Measurements from ENCODE around the gene CFAP299. TPM values are rescaled to one million over a fixed set of nuclear protein-coding genes. Genes with fewer than 3 reads are reported as not detected.

Gene CFAP299
- polyA plus RNA-seq, 2 of the 4 experiments (the other 2 are of a cell fraction) = not detected

DNA sequence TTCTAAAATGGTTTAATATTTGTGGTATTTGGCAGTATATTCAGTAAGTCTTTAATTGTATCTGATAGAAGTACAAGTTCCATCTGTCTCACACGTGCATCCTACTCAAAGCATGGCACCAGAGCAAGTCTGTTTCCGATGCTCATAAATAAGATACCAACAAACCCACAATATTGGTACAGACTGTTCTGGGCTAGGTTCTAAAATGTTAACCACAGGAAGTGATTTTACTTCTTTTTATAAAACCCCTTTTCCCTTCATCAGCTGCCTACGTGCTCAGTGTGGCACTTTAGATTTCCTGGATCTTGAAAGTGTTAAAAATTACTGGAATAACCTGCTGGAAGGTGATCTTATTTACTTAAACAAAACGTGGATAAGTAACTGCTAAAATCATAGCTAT, 165.1 kb downstream of the CFAP299 start:
- DNase-seq (ENCODE audit: low read depth in 1 of 2, low spot score in 1 of 2) (no peak), ATAC-seq (no peak), FAIRE-seq (no peak)
- WGBS (ENCODE audit: missing lambda C conversion rate) = 24% methylated on average over 4 of the region's 4 CpGs
- H3K4me1 ChIP-seq = no peaks in the 10 kb centered on the region
- H3K27ac ChIP-seq = no peak overlapping the region
- no peak overlapping the region for H3K4me2 ChIP-seq
- TF ChIP-seq FOSB (CRISPR knock-in tag; IDR thresholded peaks at IDR 0.05) (no peak), ZSCAN20 (CRISPR knock-in tag; IDR thresholded peaks at IDR 0.05) (no peak)
- ChIA-PET POLR2A (no interaction called here), CTCF (no interaction called here)
- H3K4me3 ChIP-seq = no peak overlapping the region
- no peaks in the 10 kb centered on the region for H3K9me3 ChIP-seq

DNA sequence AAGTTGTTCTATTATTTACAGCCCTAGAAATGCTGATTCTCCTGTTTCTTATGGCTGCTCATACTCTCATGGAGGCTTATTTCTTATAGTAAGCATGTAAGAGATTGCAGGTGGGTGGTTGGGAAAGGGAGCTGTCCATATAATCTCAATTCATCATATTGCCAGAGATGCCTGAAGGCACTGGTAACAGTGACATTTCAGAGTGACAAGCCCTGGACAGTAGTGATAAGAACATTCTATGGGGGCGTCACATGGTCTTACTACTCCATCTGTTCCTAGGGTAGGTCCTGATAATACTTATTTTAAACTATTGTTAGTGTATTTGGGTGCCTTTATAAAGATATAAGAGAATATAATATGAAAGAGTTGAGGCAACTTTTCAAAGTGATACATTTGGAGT, 171.5 kb downstream of the CFAP299 start:
- TF ChIP-seq JUN (IDR thresholded peaks at IDR 0.05) (no peak), RFX5 (IDR thresholded peaks at IDR 0.05) (no peak)
- ChIA-PET POLR2A (no interaction called here), CTCF (no interaction called here)
- Histone ChIP-seq H3K27ac (no peak overlapping the region), H3K4me3 (no peak overlapping the region), H3K4me2 (no peak overlapping the region), H3K4me1 (no peaks in the 10 kb centered on the region), H3K9me3 (no peaks in the 10 kb centered on the region)
- ATAC-seq = no peak
- no peak for FAIRE-seq
- DNase-seq (ENCODE audit: low read depth in 1 of 2, low spot score in 1 of 2) = no peak
- WGBS (ENCODE audit: missing lambda C conversion rate) = 0% methylated on average over 1 of the region's 1 CpG

DNA sequence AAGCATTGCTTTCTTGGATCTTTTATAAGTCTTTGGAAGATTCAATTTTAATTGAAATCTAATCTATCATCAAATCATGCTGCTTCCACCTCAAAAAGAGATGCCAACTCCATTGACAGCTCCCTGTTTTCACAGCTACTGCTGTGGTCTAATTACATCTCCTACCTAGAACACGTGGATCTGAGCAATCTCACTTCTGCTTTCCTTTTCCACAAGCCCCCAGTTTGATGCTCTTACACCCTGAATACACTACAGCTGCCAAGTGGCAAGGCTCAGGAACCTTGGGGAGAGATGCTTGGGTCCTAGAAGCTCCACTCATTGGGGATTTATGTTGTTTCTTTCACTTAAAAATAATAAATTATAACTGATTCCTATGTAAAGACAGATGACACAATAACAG, 172.0 kb downstream of the CFAP299 start:
- H3K4me3 ChIP-seq = no peak overlapping the region
- TF ChIP-seq SREBF2 (IDR thresholded peaks at IDR 0.05) = no peak
- TF ChIP-seq POLR2A (IDR thresholded peaks at IDR 0.05; ENCODE audit: low read length) = no peak
- no peak for TF ChIP-seq HOXB13 (CRISPR knock-in tag; IDR thresholded peaks at IDR 0.05; ENCODE audit: low read depth)
- no peak for TF ChIP-seq ZFP36 (IDR thresholded peaks at IDR 0.05; ENCODE audit: borderline replicate concordance, partially characterized antibody)
- no peak for TF ChIP-seq TFCP2L1 (CRISPR knock-in tag; IDR thresholded peaks at IDR 0.05)
- H3K4me1 ChIP-seq = no peaks in the 10 kb centered on the region
- no peak overlapping the region for H3K4me2 ChIP-seq
- POLR2A ChIA-PET = no interaction called here
- no peak overlapping the region for H3K27ac ChIP-seq
- H3K9me3 ChIP-seq = no peaks in the 10 kb centered on the region
- ATAC-seq (no peak), FAIRE-seq (no peak), DNase-seq (ENCODE audit: low read depth in 1 of 2, low spot score in 1 of 2) (no peak)
- WGBS (ENCODE audit: missing lambda C conversion rate) = 13% methylated on average over 1 of the region's 1 CpG
- CTCF ChIA-PET = no interaction called here

DNA sequence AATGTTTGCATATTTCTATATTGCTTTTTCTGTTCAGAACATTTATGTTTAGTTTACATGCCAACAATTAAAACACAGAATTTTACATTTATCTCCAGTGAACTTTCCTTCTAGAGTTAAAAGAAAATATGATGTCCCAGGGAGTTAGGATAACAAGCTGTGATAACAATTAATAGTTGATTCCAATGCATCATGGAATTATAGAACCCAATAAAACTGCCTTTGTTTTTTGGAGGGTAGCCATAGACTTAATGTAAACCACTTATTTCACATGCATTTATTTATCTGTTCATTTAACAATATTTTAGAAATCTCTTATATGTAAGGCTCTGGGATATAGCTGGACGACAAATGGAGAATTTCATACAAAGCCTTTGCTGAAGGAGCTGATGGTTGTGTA, 180.0 kb downstream of the CFAP299 start:
- no peaks in the 10 kb centered on the region for H3K9me3 ChIP-seq

More for the DNA sequence above, 180.0 kb downstream of the CFAP299 start:
- Histone ChIP-seq H3K4me3 (no peak overlapping the region), H3K4me2 (no peak overlapping the region), H3K27ac (no peak overlapping the region), H3K4me1 (no peaks in the 10 kb centered on the region)
- FAIRE-seq (no peak), DNase-seq (ENCODE audit: low read depth in 1 of 2, low spot score in 1 of 2) (no peak), ATAC-seq (no peak)
- ChIA-PET POLR2A (no interaction called here), CTCF (no interaction called here)
- TF ChIP-seq HOXB5 (CRISPR knock-in tag; IDR thresholded peaks at IDR 0.05) = no peak
- TF ChIP-seq KDM5A (IDR thresholded peaks at IDR 0.05) = no peak
- TF ChIP-seq, protein P1, sequence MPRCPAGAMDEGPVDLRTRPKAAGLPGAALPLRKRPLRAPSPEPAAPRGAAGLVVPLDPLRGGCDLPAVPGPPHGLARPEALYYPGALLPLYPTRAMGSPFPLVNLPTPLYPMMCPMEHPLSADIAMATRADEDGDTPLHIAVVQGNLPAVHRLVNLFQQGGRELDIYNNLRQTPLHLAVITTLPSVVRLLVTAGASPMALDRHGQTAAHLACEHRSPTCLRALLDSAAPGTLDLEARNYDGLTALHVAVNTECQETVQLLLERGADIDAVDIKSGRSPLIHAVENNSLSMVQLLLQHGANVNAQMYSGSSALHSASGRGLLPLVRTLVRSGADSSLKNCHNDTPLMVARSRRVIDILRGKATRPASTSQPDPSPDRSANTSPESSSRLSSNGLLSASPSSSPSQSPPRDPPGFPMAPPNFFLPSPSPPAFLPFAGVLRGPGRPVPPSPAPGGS (IDR thresholded peaks at IDR 0.05) = no peak
- TF ChIP-seq SMC3 (IDR thresholded peaks at IDR 0.05) = no peak
- TF ChIP-seq TP53 (CRISPR knock-in tag; IDR thresholded peaks at IDR 0.05) = no peak
- TF ChIP-seq FOSL2 (IDR thresholded peaks at IDR 0.05) = no peak
- TF ChIP-seq FOSL2 (CRISPR knock-in tag; IDR thresholded peaks at IDR 0.05) = no peak
- no peak for TF ChIP-seq RFX5 (IDR thresholded peaks at IDR 0.05)
- TF ChIP-seq, protein P2, sequence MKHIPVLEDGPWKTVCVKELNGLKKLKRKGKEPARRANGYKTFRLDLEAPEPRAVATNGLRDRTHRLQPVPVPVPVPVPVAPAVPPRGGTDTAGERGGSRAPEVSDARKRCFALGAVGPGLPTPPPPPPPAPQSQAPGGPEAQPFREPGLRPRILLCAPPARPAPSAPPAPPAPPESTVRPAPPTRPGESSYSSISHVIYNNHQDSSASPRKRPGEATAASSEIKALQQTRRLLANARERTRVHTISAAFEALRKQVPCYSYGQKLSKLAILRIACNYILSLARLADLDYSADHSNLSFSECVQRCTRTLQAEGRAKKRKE (CRISPR knock-in tag; IDR thresholded peaks at IDR 0.05; ENCODE audit: low read depth) = no peak
- TF ChIP-seq, protein P3, sequence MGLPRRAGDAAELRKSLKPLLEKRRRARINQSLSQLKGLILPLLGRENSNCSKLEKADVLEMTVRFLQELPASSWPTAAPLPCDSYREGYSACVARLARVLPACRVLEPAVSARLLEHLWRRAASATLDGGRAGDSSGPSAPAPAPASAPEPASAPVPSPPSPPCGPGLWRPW (IDR thresholded peaks at IDR 0.05) = no peak
- no peak for TF ChIP-seq RAD21 (conservative IDR thresholded peaks at IDR 0.05 in 1 of 2, IDR thresholded peaks at IDR 0.05 in 1 of 2)
- no peak for TF ChIP-seq HOXA7 (CRISPR knock-in tag; IDR thresholded peaks at IDR 0.05)
- no peak for TF ChIP-seq CBX2 (IDR thresholded peaks at IDR 0.05; ENCODE audit: borderline replicate concordance, low read depth)
- TF ChIP-seq, protein P4, sequence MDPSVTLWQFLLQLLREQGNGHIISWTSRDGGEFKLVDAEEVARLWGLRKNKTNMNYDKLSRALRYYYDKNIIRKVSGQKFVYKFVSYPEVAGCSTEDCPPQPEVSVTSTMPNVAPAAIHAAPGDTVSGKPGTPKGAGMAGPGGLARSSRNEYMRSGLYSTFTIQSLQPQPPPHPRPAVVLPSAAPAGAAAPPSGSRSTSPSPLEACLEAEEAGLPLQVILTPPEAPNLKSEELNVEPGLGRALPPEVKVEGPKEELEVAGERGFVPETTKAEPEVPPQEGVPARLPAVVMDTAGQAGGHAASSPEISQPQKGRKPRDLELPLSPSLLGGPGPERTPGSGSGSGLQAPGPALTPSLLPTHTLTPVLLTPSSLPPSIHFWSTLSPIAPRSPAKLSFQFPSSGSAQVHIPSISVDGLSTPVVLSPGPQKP (IDR thresholded peaks at IDR 0.05; ENCODE audit: low read depth, low read length) = no peak
- 3% methylated on average over 1 of the region's 1 CpG for WGBS (ENCODE audit: missing lambda C conversion rate)

Data from A549 (cell line).